HEK293T (cell line): Measurements from ENCODE around the gene REXO5.

ENCODE experiments used
- ARNT ChIP-seq: fragments of 450-650 bp; IDR thresholded peaks from 2 replicates; pipeline ENCODE4 v1.6.1; 2017; ENCODE audit warnings: mild to moderate bottlenecking
- BHLHE40 ChIP-seq: fragments of 450-650 bp; IDR thresholded peaks from 2 replicates; pipeline ENCODE4 v1.6.1; 2016; ENCODE audit warnings: mild to moderate bottlenecking, moderate library complexity, borderline replicate concordance
- CTBP1 ChIP-seq: fragments of 450-650 bp; IDR thresholded peaks from 2 replicates; pipeline ENCODE4 v1.6.1; 2016; ENCODE audit warnings: borderline replicate concordance
- ELF4 ChIP-seq: fragments of 450-650 bp; IDR thresholded peaks from 2 replicates; pipeline ENCODE4 v1.6.1; 2017; ENCODE audit warnings: antibody characterized with exemption
- FOXA1 ChIP-seq: fragments of 450-650 bp; IDR thresholded peaks from 2 replicates; pipeline ENCODE4 v1.6.1; 2016; ENCODE audit warnings: mild to moderate bottlenecking
- FOXK2 ChIP-seq: fragments of 450-650 bp; IDR thresholded peaks from 2 replicates; pipeline ENCODE4 v1.6.1; 2016; ENCODE audit warnings: mild to moderate bottlenecking
- FOXM1 ChIP-seq: fragments of 450-650 bp; IDR thresholded peaks from 2 replicates; pipeline ENCODE4 v1.6.1; 2017; ENCODE audit warnings: mild to moderate bottlenecking, borderline replicate concordance
- HDGF ChIP-seq: fragments of 450-650 bp; IDR thresholded peaks from 2 replicates; pipeline ENCODE4 v1.6.1; 2017; ENCODE audit warnings: antibody characterized with exemption, borderline replicate concordance
- LEF1 ChIP-seq: fragments of 450-650 bp; IDR thresholded peaks from 2 replicates; pipeline ENCODE4 v1.6.1; 2017; ENCODE audit warnings: mild to moderate bottlenecking, borderline replicate concordance
- PKNOX1 ChIP-seq: fragments of 450-650 bp; IDR thresholded peaks from 2 replicates; pipeline ENCODE4 v1.6.1; 2016
- SP1 ChIP-seq: fragments of 450-650 bp; IDR thresholded peaks from 2 replicates; pipeline ENCODE4 v1.6.1; 2017
- SUZ12 ChIP-seq: fragments of 450-650 bp; IDR thresholded peaks from 2 replicates; pipeline ENCODE4 v1.6.1; 2016; ENCODE audit warnings: mild to moderate bottlenecking
- TARDBP ChIP-seq: fragments of 450-650 bp; IDR thresholded peaks from 2 replicates; pipeline ENCODE4 v1.6.1; 2016
- ZNF384 ChIP-seq: fragments of 450-650 bp; IDR thresholded peaks from 2 replicates; pipeline ENCODE4 v1.6.1; 2016

GRCh38 chr16:20884240-20884556, 77.9 kb downstream of the REXO5 start:
- TF ChIP-seq LEF1 (no peak), FOXM1 (no peak), SP1 (no peak), CTBP1 (no peak), HDGF (no peak), SUZ12 (no peak), FOXK2 (no peak), ARNT (no peak), BHLHE40 (no peak), TARDBP (no peak), ZNF384 (no peak), FOXA1 (no peak), PKNOX1 (no peak), ELF4 (no peak)
